GM20000 (cell line): ENCODE data around the gene GTF2H4.
"Not testable (repeated sequence)": the region's sequence is repeated elsewhere in the genome, so short reads cannot be mapped to it uniquely, and the experiment has no call there.

Experiments
- DNase-seq: peaks from one replicate; pipeline ENCODE4 v3.0.0; 2012; ENCODE audit warnings: low spot score
- TF ChIP-seq, protein P1 (sequence below): IDR thresholded peaks from 2 replicates; pipeline ENCODE4 v1.5.1; 2012; ENCODE audit warnings: mild to moderate bottlenecking, control low read depth; ENCODE audit errors: extremely low read depth, missing control alignments

GTF2H4 gene

DNA sequence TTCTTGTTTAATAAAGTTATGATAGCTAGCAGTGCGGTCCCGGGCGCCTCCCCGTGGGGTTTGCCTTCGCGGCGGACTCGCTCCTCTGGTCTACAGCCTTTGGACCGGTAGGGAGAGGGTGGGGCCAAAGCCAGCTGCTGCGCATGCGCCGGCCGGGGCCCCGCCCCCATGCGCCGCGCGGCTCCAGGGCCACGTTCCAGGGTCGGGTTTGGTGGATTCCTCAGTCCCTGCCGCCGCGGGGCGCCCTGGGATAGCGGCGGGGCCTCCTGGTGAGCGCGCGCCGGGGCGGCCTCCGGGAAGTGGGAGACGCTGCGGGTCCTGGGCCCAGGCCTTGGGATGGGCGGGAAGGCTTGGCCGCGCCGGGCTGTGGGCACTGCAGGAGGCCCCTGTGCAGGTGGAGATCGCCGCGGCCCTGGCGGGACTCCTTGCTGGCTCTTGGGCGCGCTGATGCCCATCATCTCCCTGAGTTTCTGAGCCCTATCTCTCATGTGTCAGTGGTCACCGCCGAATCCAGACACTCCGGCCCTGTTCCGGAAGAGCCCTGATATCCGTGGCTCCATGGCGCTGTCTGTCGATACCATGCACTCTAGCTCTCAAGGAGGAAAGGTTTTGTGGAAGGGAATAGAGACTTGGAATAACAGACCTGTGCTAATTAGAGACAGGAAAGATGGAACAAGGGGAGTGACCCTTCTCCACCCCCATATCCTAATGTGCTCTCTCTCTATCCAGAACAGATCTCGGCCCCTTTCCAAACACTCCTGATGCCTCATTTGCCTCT, 6.3 kb downstream of the GTF2H4 start, which contains the start of gene VARS2:
VARS2 (plus strand) TSS at position 163 of the 778 bp plus-strand sequence; CDS start at position 762, 599 bp downstream.
- TF ChIP-seq, protein P1, sequence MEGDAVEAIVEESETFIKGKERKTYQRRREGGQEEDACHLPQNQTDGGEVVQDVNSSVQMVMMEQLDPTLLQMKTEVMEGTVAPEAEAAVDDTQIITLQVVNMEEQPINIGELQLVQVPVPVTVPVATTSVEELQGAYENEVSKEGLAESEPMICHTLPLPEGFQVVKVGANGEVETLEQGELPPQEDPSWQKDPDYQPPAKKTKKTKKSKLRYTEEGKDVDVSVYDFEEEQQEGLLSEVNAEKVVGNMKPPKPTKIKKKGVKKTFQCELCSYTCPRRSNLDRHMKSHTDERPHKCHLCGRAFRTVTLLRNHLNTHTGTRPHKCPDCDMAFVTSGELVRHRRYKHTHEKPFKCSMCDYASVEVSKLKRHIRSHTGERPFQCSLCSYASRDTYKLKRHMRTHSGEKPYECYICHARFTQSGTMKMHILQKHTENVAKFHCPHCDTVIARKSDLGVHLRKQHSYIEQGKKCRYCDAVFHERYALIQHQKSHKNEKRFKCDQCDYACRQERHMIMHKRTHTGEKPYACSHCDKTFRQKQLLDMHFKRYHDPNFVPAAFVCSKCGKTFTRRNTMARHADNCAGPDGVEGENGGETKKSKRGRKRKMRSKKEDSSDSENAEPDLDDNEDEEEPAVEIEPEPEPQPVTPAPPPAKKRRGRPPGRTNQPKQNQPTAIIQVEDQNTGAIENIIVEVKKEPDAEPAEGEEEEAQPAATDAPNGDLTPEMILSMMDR, result no peak

GRCh38 chr6:30914854-30915590, 7.0 kb downstream of the GTF2H4 start:
- no peak for DNase-seq
- TF ChIP-seq, protein P1, result no peak

More for the DNA sequence above, 6.3 kb downstream of the GTF2H4 start, which contains the start of gene VARS2:
- DNase-seq, result peak; percentile 99

GRCh38 chr6:30915591-30915946, 7.6 kb downstream of the GTF2H4 start:
- DNase-seq, result peak; percentile 87

DNA sequence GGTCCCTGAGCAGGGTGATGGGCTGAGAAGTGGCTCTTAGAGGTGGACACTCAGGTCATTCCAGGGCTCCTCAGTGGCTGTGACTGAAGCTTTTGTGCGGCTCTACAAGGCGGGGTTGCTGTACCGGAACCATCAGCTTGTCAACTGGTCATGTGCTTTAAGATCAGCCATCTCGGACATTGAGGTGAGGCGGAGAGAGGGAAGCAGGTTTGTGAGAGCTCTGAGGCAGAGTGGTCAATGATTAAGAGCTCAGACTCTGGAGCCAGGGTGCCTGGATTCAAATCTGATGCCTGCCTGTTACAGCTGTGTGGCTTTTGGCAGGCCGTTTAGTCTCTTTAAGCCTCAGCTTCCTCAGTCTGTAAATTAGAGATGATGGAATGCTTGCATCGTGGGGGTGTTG, 9.0 kb downstream of the GTF2H4 start:
- TF ChIP-seq, protein P1, result no peak
- no peak for DNase-seq

More at GRCh38 chr6:30915591-30915946, 7.6 kb downstream of the GTF2H4 start:
- TF ChIP-seq, protein P1, result peak; percentile 14

- TF ChIP-seq, protein P1, result no peak
- DNase-seq, result no peak
Measured at GRCh38 chr6:30917487-30917886, 9.5 kb downstream of the GTF2H4 start.

GRCh38 chr6:30918670-30919069, 10.7 kb downstream of the GTF2H4 start:
- TF ChIP-seq, protein P1, result no peak
- no peak for DNase-seq

DNA sequence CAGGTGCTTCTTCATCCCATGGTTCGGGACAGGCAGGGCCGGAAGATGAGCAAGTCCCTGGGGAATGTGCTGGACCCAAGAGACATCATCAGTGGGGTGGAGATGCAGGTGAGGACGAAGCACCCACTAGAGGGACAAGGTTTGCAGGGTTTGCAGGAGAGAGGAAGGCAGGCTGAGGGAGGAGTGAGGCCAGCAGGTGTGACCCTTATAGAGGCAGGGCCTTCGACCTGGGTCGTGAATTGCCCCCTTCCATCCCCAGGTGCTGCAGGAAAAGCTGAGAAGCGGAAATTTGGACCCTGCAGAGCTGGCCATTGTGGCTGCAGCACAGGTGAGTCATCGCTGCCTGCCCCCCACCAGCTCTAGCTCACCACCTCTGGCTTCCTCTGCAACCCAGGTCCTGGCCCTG, 14.4 kb downstream of the GTF2H4 start:
- no peak for DNase-seq
- TF ChIP-seq, protein P1, result no peak

- not testable (repeated sequence) for DNase-seq
Measured at GRCh38 chr6:30924040-30924627, 16.1 kb downstream of the GTF2H4 start.
